ENCODE data around the gene NDUFS7. TPM values are rescaled to one million over a fixed set of nuclear protein-coding genes. Genes with fewer than 3 reads are reported as not detected.
A peak's percentile ranks its signal among the peaks of the same experiment; 100 is the strongest.
"Not testable (repeated sequence)": the region's sequence is repeated elsewhere in the genome, so short reads cannot be mapped to it uniquely, and the experiment has no call there.

NDUFS7 gene
- total RNA-seq, 1 donor from 2014 or later, result 55.9 TPM

GRCh38 chr19:1416014-1416841, 32.5 kb downstream of the NDUFS7 start:
- H3K27me3 Mint-ChIP-seq (ENCODE audit: low read depth), result no peaks in the 10 kb centered on the region
- DNase-seq (ENCODE audit: low spot score in 2 of 2, unreplicated experiment in 2 of 2), result no peak
- peaks cover 54% of the 10 kb centered on the region for H3K4me1 Mint-ChIP-seq
- no peak for TF ChIP-seq CTCF (IDR thresholded peaks at IDR 0.05; ENCODE audit: unreplicated experiment)
- H3K4me3 Mint-ChIP-seq, result peak overlapping the region; percentile 59
- H3K36me3 Mint-ChIP-seq, result peaks cover 9% of the 10 kb centered on the region
- H3K27ac Mint-ChIP-seq, result peak overlapping the region; percentile 99
- no peaks in the 10 kb centered on the region for H3K9me3 Mint-ChIP-seq

- TF ChIP-seq CTCF (IDR thresholded peaks at IDR 0.05; ENCODE audit: unreplicated experiment), result no peak
- Mint-ChIP-seq H3K9me3 (no peaks in the 10 kb centered on the region), H3K4me1 (peaks cover 48% of the 10 kb centered on the region), H3K27ac (peak overlapping the region; percentile 99), H3K4me3 (peak overlapping the region; percentile 21), H3K36me3 (peaks cover 9% of the 10 kb centered on the region), H3K27me3 (ENCODE audit: low read depth) (no peaks in the 10 kb centered on the region)
- no peak for DNase-seq (ENCODE audit: low spot score in 2 of 2, unreplicated experiment in 2 of 2)
Observed at GRCh38 chr19:1417145-1417544, 33.4 kb downstream of the NDUFS7 start.

- Mint-ChIP-seq H3K36me3 (peaks cover 11% of the 10 kb centered on the region), H3K27me3 (ENCODE audit: low read depth) (no peaks in the 10 kb centered on the region), H3K27ac (peak overlapping the region; percentile 99), H3K4me3 (peak overlapping the region; percentile 21), H3K4me1 (peaks cover 48% of the 10 kb centered on the region), H3K9me3 (no peaks in the 10 kb centered on the region)
- no peak for TF ChIP-seq CTCF (IDR thresholded peaks at IDR 0.05; ENCODE audit: unreplicated experiment)
- DNase-seq (ENCODE audit: low spot score in 2 of 2, unreplicated experiment in 2 of 2), result no peak
Observed at GRCh38 chr19:1417681-1418495, 34.2 kb downstream of the NDUFS7 start.

- Mint-ChIP-seq H3K36me3 (peaks cover 15% of the 10 kb centered on the region), H3K27me3 (ENCODE audit: low read depth) (no peaks in the 10 kb centered on the region), H3K4me1 (peaks cover 42% of the 10 kb centered on the region), H3K9me3 (no peaks in the 10 kb centered on the region), H3K4me3 (no peak overlapping the region), H3K27ac (peak overlapping the region; percentile 99)
- no peak for DNase-seq (ENCODE audit: low spot score in 2 of 2, unreplicated experiment in 2 of 2)
- no peak for TF ChIP-seq CTCF (IDR thresholded peaks at IDR 0.05; ENCODE audit: unreplicated experiment)
Observed at GRCh38 chr19:1418496-1418775, 34.7 kb downstream of the NDUFS7 start.

GRCh38 chr19:1418951-1419738, 35.4 kb downstream of the NDUFS7 start:
- Mint-ChIP-seq H3K4me3 (no peak overlapping the region), H3K27me3 (ENCODE audit: low read depth) (no peaks in the 10 kb centered on the region), H3K36me3 (peaks cover 15% of the 10 kb centered on the region), H3K4me1 (peaks cover 41% of the 10 kb centered on the region), H3K27ac (peak overlapping the region; percentile 43), H3K9me3 (no peaks in the 10 kb centered on the region)
- no peak for DNase-seq (ENCODE audit: low spot score in 2 of 2, unreplicated experiment in 2 of 2)
- no peak for TF ChIP-seq CTCF (IDR thresholded peaks at IDR 0.05; ENCODE audit: unreplicated experiment)

- H3K9me3 Mint-ChIP-seq; H3K27ac Mint-ChIP-seq; DNase-seq (ENCODE audit: low spot score in 2 of 2, unreplicated experiment in 2 of 2); H3K27me3 Mint-ChIP-seq (ENCODE audit: low read depth); H3K4me3 Mint-ChIP-seq: not testable (repeated sequence)
- Mint-ChIP-seq H3K4me1 (peaks cover 38% of the 10 kb centered on the region), H3K36me3 (peaks cover 18% of the 10 kb centered on the region)
Observed at GRCh38 chr19:1420085-1420484, 36.4 kb downstream of the NDUFS7 start.
